Activated naive CD8-positive, alpha-beta T cell treated with anti-CD3 and anti-CD28 coated beads, Interleukin-2, amount 50 U/mL, for 16 hours (primary cell): Measurements from ENCODE around the gene LEMD2.

Experiments
- DNase-seq: peaks from one replicate; pipeline ENCODE4 v3.0.0-alpha.2; 2020; ENCODE audit warnings: low read depth, low spot score

Gene LEMD2

GRCh38 chr6:33820243-33820642 lies 31.3 kb upstream of the LEMD2 start:
- no peak for DNase-seq

DNA sequence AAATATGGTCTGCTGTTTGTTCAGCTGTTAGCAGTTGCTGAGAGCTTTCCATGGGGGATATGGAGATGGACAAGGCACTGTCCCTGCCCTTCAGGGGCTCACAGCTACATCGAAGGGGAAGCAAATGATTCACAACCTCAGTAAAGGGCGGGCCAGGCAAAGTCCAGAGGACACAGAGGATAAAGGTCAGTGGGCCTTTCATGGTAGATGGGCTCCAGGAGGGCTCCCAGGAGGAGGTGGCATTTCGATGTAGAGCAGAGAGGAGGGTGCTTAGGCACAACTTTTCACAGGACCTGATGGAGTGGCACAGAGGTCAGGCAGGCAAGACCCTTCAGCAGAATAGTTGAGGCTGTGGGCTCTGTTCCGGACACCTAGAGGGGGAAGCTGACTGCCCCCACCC lies 30.1 kb upstream of the LEMD2 start:
- DNase-seq, result no peak

GRCh38 chr6:33818293-33818692 lies 29.4 kb upstream of the LEMD2 start:
- no peak for DNase-seq

- no peak for DNase-seq
Measured at GRCh38 chr6:33817489-33817888, 28.6 kb upstream of the LEMD2 start.

DNA sequence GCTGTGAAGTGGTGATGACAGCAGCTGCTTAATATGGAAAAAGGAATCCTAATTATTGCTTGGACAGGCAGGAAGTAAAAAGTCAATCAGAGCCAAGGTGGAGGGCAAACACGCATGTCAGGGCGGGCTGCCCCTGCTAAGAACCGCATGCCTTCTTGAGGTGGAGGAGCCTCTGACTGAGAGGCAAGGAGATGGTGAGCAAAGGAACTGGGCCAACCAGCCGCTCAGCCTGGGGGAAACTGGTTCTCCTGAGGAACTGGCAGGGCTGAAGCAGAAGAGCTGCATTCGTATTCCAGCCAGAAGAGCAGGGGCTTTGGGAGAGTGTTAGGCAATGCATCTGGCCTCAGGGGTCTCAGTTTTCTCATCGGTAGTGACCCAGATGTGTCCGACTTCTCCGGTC lies 28.0 kb upstream of the LEMD2 start:
- DNase-seq, result no peak

DNA sequence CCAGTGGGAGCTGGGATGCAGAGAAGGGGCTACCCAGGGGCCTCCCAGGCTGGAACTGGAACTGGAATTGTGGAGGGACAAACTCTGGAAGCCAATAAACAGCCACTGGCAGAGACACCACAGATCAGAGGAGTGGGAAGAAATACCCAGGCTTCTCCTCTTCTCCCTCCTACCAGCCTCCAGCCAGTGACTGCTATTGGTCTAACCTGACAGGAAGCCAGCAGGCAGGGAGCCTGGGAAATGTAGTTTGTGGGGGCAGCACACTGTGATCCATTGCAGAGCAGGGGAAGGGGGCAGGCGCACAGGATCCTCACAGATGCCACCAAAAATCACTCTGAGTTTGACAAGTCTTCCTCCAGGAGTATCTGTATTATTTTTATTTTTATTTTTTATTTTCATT lies 26.9 kb upstream of the LEMD2 start:
- DNase-seq, result no peak

DNA sequence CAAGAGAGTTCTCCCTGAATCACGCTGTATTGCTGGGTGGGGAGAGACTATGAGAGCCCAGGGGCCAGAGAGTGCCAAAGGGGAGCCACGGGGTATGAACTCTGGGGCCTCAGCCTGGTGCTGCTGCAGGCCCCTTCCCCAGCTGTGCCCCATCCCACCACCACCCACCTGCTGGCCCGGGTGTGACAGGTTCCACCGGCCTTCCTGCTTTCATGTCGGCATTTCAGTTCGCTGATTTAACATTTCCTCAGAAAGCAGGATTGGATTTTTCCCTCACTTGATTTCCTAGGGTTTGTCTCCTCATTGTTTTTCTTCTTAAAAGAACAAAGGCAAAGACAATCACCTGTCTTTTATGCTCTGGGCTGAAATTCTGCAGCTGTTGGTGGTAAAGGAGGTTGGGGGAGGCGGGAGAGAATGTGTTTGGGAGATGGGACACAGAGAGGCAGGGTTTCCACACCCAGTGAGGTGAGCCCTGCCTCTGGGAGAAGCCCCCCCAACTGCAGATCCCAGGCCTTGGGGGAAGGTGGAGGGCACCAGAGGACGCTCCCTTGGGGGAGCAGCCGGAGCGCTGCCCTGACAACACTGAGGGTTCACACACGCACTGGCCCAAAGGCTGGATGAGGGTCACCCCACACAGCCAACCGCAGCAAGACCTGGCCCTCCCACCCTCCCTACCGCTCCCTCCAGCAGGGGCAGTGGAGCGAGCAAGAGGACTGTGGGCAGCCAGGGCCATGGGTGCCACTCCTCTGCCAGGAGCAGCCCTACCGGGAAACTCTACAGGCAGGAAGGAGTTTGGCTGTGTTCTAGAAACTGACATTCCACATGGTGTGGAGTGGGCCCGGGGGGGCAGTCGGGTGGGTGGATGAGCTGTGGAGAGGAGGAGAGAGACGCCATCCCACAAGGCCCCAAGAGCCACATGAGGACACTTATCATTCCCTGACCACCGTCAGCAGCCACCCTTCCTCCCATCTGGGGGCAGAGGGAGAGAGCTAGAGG lies 25.4 kb upstream of the LEMD2 start:
- no peak for DNase-seq

- no peak for DNase-seq
Measured at GRCh38 chr6:33813246-33813904, 24.4 kb upstream of the LEMD2 start.

- DNase-seq, result no peak
Measured at GRCh38 chr6:33812669-33813068, 23.7 kb upstream of the LEMD2 start.

- no peak for DNase-seq
Measured at GRCh38 chr6:33809594-33809993, 20.7 kb upstream of the LEMD2 start.

DNA sequence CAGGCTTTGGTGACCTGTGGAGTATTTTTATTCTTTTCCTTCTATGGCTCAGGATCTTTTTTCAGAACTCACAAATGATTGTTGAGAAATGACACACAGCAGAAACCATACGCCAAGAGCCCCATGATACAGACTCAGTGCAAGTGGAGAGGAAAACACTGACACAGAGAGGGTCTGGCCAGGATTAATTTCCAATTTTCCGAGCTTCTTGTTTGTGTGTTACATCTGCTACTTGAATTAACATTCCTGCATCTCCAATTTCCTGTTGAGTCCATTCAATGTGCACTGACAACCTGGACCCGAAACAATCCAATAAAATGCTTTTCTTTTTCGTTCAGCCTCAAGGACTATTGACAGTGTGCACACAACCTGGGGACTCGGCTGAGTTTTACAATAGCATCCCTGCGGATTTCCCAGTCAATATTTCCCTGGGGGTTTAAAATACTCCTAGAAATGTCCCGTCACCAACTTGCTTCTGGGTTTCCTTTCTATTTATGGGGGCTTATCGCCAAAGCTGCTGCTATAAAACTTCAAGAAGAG lies 19.8 kb upstream of the LEMD2 start:
- no peak for DNase-seq

GRCh38 chr6:33807606-33808005 lies 18.7 kb upstream of the LEMD2 start:
- DNase-seq, result no peak

GRCh38 chr6:33806841-33807240 lies 17.9 kb upstream of the LEMD2 start:
- DNase-seq, result no peak

DNA sequence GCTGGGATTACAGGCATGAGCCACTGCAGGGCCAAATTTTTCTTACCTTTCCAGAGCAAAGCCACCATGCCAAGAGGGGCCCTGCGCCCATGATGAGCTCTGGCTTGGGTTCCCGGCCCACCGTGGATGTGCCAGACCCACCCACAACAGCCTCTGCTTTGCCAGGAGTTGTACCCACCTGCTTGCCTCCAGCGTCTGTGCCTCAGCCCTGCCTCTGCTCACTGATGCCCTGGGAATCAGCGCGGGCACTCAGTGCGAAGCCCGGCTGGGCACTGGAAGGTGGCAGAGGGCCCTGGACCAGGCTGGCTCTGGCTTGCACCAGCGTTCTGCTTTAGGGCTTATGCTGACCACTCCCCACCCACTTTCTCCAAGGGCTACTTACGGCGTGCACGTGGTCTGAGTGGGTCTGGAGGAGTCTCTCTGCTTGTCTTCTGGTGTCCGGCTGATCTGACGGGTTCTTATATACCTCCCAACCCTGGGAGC lies 14.7 kb upstream of the LEMD2 start, which contains the start of gene MLN:
Gene MLN, minus strand, starts transcription at position 433 of the 483 bp plus-strand sequence. CDS start 2,840 bp downstream, outside the sequence.
- DNase-seq, result no peak

DNA sequence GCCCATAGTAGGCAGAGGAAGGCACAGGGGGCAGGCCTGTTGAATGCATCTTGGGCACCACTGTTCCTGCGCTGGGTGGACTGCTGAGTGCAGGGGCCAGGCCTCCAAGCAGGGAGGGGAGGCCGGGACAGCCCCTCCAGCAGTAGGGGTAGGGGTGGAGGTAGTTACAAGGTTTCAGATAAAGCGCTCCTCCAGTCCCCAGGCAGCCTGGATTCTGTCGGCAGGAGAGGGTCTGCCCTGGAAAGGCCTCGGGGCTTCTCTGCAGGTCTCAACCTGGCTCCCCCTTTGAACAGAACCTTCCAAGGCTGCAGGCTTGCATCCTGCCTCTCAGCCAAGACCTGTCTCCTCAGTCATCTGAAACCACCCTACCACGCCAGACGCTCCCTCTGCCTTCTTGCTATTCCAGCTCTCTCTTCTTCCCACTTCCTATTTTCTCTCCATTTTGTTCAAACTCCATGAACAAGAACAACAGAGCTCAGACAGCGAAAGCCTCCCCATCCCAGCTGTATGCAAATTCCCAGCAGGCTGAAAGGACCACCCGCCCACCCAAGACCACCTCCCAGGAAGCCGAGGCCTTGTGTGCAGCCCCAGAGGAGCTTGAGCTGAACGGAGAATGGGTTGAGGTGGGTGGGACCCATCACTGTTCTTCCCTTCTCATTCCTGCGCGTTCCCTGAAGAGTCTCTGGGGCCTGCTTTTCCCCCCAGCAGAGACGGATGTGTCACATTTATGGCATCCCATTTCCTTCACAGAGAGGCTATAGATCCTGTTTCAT lies 13.4 kb upstream of the LEMD2 start:
- DNase-seq, result no peak

- DNase-seq, result no peak
Measured at GRCh38 chr6:33801611-33802010, 12.7 kb upstream of the LEMD2 start.

- DNase-seq, result no peak
Measured at GRCh38 chr6:33800248-33800969, 11.5 kb upstream of the LEMD2 start.

- no peak for DNase-seq
Measured at GRCh38 chr6:33799454-33800113, 10.7 kb upstream of the LEMD2 start.

DNA sequence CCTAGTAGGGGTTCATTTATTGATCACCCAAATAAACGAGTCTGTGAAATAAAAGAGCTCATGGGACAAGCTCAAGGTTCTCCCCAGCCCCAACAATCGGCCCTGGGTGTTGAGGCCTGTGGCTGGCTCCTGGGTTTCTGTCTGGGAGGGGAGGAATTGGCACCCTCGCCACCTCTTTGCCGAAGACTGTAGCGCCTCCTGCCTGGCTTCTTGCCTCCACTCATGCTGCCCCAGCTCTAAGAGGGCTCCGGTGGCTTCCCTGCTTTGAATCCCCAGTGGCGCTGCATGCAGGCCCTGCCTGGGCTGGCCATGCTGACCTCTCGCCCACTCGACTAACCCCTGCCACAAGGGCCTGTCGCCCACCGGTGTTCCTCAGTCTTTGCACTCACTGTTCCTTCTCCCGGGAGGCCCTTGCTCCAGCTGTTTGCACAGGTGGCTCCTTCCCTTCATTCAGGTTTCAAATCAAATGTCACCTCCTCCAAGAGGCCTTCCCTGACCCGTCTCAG lies 9.5 kb upstream of the LEMD2 start:
- DNase-seq, result no peak
